Measurements from ENCODE around the gene CECR2.
"Not testable (repeated sequence)": the region's sequence is repeated elsewhere in the genome, so short reads cannot be mapped to it uniquely, and the experiment has no call there.

The CECR2 gene

GRCh38 chr22:17521971-17522370 lies 152.7 kb downstream of the CECR2 start:
- DNase-seq = not testable (repeated sequence)

- DNase-seq = no peak
Measured at GRCh38 chr22:17523925-17524324, 154.7 kb downstream of the CECR2 start.

- DNase-seq = no peak
Measured at GRCh38 chr22:17536269-17536668, 167.0 kb downstream of the CECR2 start.

GRCh38 chr22:17537155-17537554 lies 167.9 kb downstream of the CECR2 start:
- no peak for DNase-seq

- DNase-seq = no peak
Measured at GRCh38 chr22:17540481-17540880, 171.2 kb downstream of the CECR2 start.

GRCh38 chr22:17541476-17541875 lies 172.2 kb downstream of the CECR2 start:
- DNase-seq = no peak

- no peak for DNase-seq
Measured at GRCh38 chr22:17542452-17542851, 173.2 kb downstream of the CECR2 start.

GRCh38 chr22:17548010-17548755 lies 178.9 kb downstream of the CECR2 start:
- DNase-seq = no peak

- DNase-seq = no peak
Measured at GRCh38 chr22:17548756-17549035, 179.4 kb downstream of the CECR2 start.

- DNase-seq = no peak
Measured at GRCh38 chr22:17549183-17549582, 179.9 kb downstream of the CECR2 start.

GRCh38 chr22:17549655-17550054 lies 180.4 kb downstream of the CECR2 start:
- DNase-seq = no peak

GRCh38 chr22:17552737-17553136 lies 183.5 kb downstream of the CECR2 start:
- no peak for DNase-seq

- no peak for DNase-seq
Measured at GRCh38 chr22:17554814-17555213, 185.6 kb downstream of the CECR2 start.

- DNase-seq = no peak
Measured at GRCh38 chr22:17559188-17559587, 189.9 kb downstream of the CECR2 start.

- no peak for DNase-seq
Measured at GRCh38 chr22:17562906-17563870, 193.9 kb downstream of the CECR2 start, which contains the start of gene SLC25A18. Gene SLC25A18, plus strand, starts transcription at chr22:17563498. Its CDS starts 16,447 bp downstream, at chr22:17579945.

GRCh38 chr22:17563936-17564391 lies 194.7 kb downstream of the CECR2 start:
- peak; percentile 36 for DNase-seq

- not testable (repeated sequence) for DNase-seq
Measured at GRCh38 chr22:17566016-17566687, 196.9 kb downstream of the CECR2 start.

GRCh38 chr22:17566776-17567175 lies 197.5 kb downstream of the CECR2 start:
- no peak for DNase-seq

GRCh38 chr22:17569971-17570511 lies 200.8 kb downstream of the CECR2 start:
- no peak for DNase-seq

GRCh38 chr22:17570851-17571631 lies 201.8 kb downstream of the CECR2 start:
- peak; percentile 45 for DNase-seq

GRCh38 chr22:17575151-17575550 lies 205.9 kb downstream of the CECR2 start:
- DNase-seq = no peak

- DNase-seq = no peak
Measured at GRCh38 chr22:17575681-17576080, 206.4 kb downstream of the CECR2 start.

All from fibroblast of upper back skin (primary cell).